OCI-LY7 (cell line): Measurements from ENCODE around the gene GSX2.

Experiments used
- CTCF ChIP-seq: fragments of 200-600 bp; sonication (generic); conservative IDR thresholded peaks from 2 replicates; pipeline ENCODE4 v1.5.1; 2014; ENCODE audit warnings: mild to moderate bottlenecking, antibody characterized with exemption, low read length, moderate library complexity, mixed read lengths
- EZH2phosphoT487 ChIP-seq: fragments of 200-600 bp; sonication (generic); IDR thresholded peaks from 2 replicates; pipeline ENCODE4 v1.6.1; 2018; ENCODE audit warnings: low read depth, borderline replicate concordance, mild to moderate bottlenecking, mixed run types, antibody characterized with exemption, low read length, moderate library complexity, mixed read lengths

GRCh38 chr4:54093324-54094240 lies 6.4 kb upstream of the GSX2 start:
- TF ChIP-seq CTCF (no peak), EZH2phosphoT487 (no peak)
